Measurements from ENCODE around the gene TRIM17. TPM values are rescaled to one million over a fixed set of nuclear protein-coding genes. Genes with fewer than 3 reads are reported as not detected.

TRIM17 gene
- polyA plus RNA-seq, 1 donor from 2014 or later, result 0.14 TPM

DNA sequence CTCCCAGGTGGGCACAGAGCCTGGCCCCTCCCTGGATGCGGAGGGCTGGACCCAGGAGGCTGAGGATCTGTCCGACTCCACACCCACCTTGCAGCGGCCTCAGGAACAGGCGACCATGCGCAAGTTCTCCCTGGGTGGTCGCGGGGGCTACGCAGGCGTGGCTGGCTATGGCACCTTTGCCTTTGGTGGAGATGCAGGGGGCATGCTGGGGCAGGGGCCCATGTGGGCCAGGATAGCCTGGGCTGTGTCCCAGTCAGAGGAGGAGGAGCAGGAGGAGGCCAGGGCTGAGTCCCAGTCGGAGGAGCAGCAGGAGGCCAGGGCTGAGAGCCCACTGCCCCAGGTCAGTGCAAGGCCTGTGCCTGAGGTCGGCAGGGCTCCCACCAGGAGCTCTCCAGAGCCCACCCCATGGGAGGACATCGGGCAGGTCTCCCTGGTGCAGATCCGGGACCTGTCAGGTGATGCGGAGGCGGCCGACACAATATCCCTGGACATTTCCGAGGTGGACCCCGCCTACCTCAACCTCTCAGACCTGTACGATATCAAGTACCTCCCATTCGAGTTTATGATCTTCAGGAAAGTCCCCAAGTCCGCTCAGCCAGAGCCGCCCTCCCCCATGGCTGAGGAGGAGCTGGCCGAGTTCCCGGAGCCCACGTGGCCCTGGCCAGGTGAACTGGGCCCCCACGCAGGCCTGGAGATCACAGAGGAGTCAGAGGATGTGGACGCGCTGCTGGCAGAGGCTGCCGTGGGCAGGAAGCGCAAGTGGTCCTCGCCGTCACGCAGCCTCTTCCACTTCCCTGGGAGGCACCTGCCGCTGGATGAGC, 44.3 kb downstream of the TRIM17 start:
- H2AFZ ChIP-seq (ENCODE audit: low read depth, low read length), result no peak overlapping the region
- no peaks in the 10 kb centered on the region for H3K79me2 ChIP-seq (replicated peaks; ENCODE audit: insufficient read depth, low read length)
- H3F3A ChIP-seq (ENCODE audit: insufficient read depth, low read length, poor library complexity, severe bottlenecking), result no peaks in the 10 kb centered on the region
- H3K9me2 ChIP-seq (ENCODE audit: insufficient read depth, low read length), result no peaks in the 10 kb centered on the region
- H3K27me3 ChIP-seq (ENCODE audit: insufficient read depth, low read depth, low read length), result no peaks in the 10 kb centered on the region
- no peak overlapping the region for H3K27ac ChIP-seq (ENCODE audit: low read length)
- H3K4me3 ChIP-seq (ENCODE audit: low read length), result no peak overlapping the region
- no peaks in the 10 kb centered on the region for H4K20me1 ChIP-seq (ENCODE audit: insufficient read depth)
- H3K4me2 ChIP-seq (ENCODE audit: low read length), result no peak overlapping the region
- TF ChIP-seq EZH2 (IDR thresholded peaks at IDR 0.05; ENCODE audit: borderline replicate concordance, insufficient read depth, low read length, poor library complexity, severe bottlenecking), result no peak
- TF ChIP-seq REST (IDR thresholded peaks at IDR 0.05; ENCODE audit: borderline replicate concordance), result no peak
- TF ChIP-seq CTCF (IDR thresholded peaks at IDR 0.05; ENCODE audit: poor library complexity, severe bottlenecking), result no peak
- TF ChIP-seq RAD21 (conservative IDR thresholded peaks at IDR 0.05), result no peak
- TF ChIP-seq MXI1 (conservative IDR thresholded peaks at IDR 0.05; ENCODE audit: poor library complexity, severe bottlenecking), result no peak
- no peak for TF ChIP-seq TAF1 (IDR thresholded peaks at IDR 0.05; ENCODE audit: low read depth)
- TF ChIP-seq EP300 (conservative IDR thresholded peaks at IDR 0.05; ENCODE audit: poor library complexity, severe bottlenecking), result no peak
- no peak for TF ChIP-seq SMC3 (conservative IDR thresholded peaks at IDR 0.05; ENCODE audit: poor library complexity)
- no peak for TF ChIP-seq POLR2AphosphoS5 (IDR thresholded peaks at IDR 0.05)
- no peaks in the 10 kb centered on the region for H3K9me3 ChIP-seq (ENCODE audit: low read length)
- no peak overlapping the region for H3K9ac ChIP-seq (ENCODE audit: low read length)
- no peaks in the 10 kb centered on the region for H3K36me3 ChIP-seq (ENCODE audit: insufficient read depth, low read length)

GRCh38 chr1:228371741-228372182, 44.9 kb downstream of the TRIM17 start:
- Histone ChIP-seq H3K4me2 (ENCODE audit: low read length) (no peak overlapping the region), H3K9me3 (ENCODE audit: low read length) (no peaks in the 10 kb centered on the region), H2AFZ (ENCODE audit: low read depth, low read length) (no peak overlapping the region), H3K9ac (ENCODE audit: low read length) (no peak overlapping the region), H3K36me3 (ENCODE audit: insufficient read depth, low read length) (no peaks in the 10 kb centered on the region), H3K27me3 (ENCODE audit: insufficient read depth, low read depth, low read length) (no peaks in the 10 kb centered on the region), H3K4me3 (ENCODE audit: low read length) (no peak overlapping the region), H4K20me1 (ENCODE audit: insufficient read depth) (no peaks in the 10 kb centered on the region), H3F3A (ENCODE audit: insufficient read depth, low read length, poor library complexity, severe bottlenecking) (no peaks in the 10 kb centered on the region), H3K79me2 (replicated peaks; ENCODE audit: insufficient read depth, low read length) (no peaks in the 10 kb centered on the region), H3K9me2 (ENCODE audit: insufficient read depth, low read length) (no peaks in the 10 kb centered on the region), H3K27ac (ENCODE audit: low read length) (no peak overlapping the region)
- TF ChIP-seq POLR2AphosphoS5 (IDR thresholded peaks at IDR 0.05), result no peak
- TF ChIP-seq REST (IDR thresholded peaks at IDR 0.05; ENCODE audit: borderline replicate concordance), result no peak
- no peak for TF ChIP-seq SMC3 (conservative IDR thresholded peaks at IDR 0.05; ENCODE audit: poor library complexity)
- TF ChIP-seq RAD21 (conservative IDR thresholded peaks at IDR 0.05), result no peak
- TF ChIP-seq MXI1 (conservative IDR thresholded peaks at IDR 0.05; ENCODE audit: poor library complexity, severe bottlenecking), result no peak
- no peak for TF ChIP-seq CTCF (IDR thresholded peaks at IDR 0.05; ENCODE audit: poor library complexity, severe bottlenecking)
- no peak for TF ChIP-seq EP300 (conservative IDR thresholded peaks at IDR 0.05; ENCODE audit: poor library complexity, severe bottlenecking)
